GM10266 (cell line): Measurements from ENCODE around the gene PIP4P1.

Experiments
- DNase-seq: peaks from one replicate; pipeline ENCODE4 v3.0.0; 2012; ENCODE audit errors: extremely low spot score
- CTCF ChIP-seq: IDR thresholded peaks from 2 replicates; pipeline ENCODE4 v1.5.1; 2012; ENCODE audit warnings: mild to moderate bottlenecking, low read depth; ENCODE audit not compliant: control insufficient read depth, insufficient read depth; ENCODE audit errors: missing control alignments

PIP4P1 gene

GRCh38 chr14:20470603-20470901, 9.3 kb upstream of the PIP4P1 start:
- TF ChIP-seq CTCF = no peak
- no peak for DNase-seq

- DNase-seq = no peak
- TF ChIP-seq CTCF = no peak
Measured at GRCh38 chr14:20469890-20470602, 8.8 kb upstream of the PIP4P1 start.

- TF ChIP-seq CTCF = peak; percentile 19
- peak; percentile 92 for DNase-seq
Measured at GRCh38 chr14:20469242-20469889, 8.1 kb upstream of the PIP4P1 start, which contains the start of gene PNP. Gene PNP (plus strand): TSS chr14:20469406. CDS start chr14:20469525, 119 bp downstream.

- TF ChIP-seq CTCF = no peak
- no peak for DNase-seq
Measured at GRCh38 chr14:20468764-20469241, 7.6 kb upstream of the PIP4P1 start.

- peak; percentile 24 for DNase-seq
Measured at GRCh38 chr14:20460458-20461224, 593 bp downstream of the PIP4P1 start.

GRCh38 chr14:20458031-20458789, 3.0 kb downstream of the PIP4P1 start:
- no peak for TF ChIP-seq CTCF
- DNase-seq = no peak

More at GRCh38 chr14:20460458-20461224, 593 bp downstream of the PIP4P1 start:
- no peak for TF ChIP-seq CTCF
